Neuronal stem cell (in vitro differentiated cells): ENCODE results near the gene CD164L2.

Experiments used
- DNase-seq: peaks from one replicate; pipeline ENCODE4 v3.0.0-alpha.2; 2013; ENCODE audit warnings: low spot score
- H2AFZ ChIP-seq: one replicate; pipeline ENCODE4 v1.6.1; 2013; ENCODE audit warnings: mild to moderate bottlenecking, low read length, inconsistent platforms
- H2AK5ac ChIP-seq: 2 replicates; pipeline ENCODE4 v1.6.1; 2013; ENCODE audit warnings: low read depth, mild to moderate bottlenecking, inconsistent platforms, low read length, moderate library complexity, mixed read lengths
- H2BK120ac ChIP-seq: 2 replicates; pipeline ENCODE4 v1.6.1; 2013; ENCODE audit warnings: low read depth, mild to moderate bottlenecking, inconsistent platforms, low read length, moderate library complexity, mixed read lengths
- H2BK12ac ChIP-seq: one replicate; pipeline ENCODE4 v1.6.1; 2013; ENCODE audit warnings: low read length, inconsistent platforms
- H2BK15ac ChIP-seq: 2 replicates; pipeline ENCODE4 v1.6.1; 2013; ENCODE audit warnings: mild to moderate bottlenecking, low read length, inconsistent platforms, mixed read lengths
- H2BK5ac ChIP-seq: one replicate; pipeline ENCODE4 v1.6.1; 2013; ENCODE audit warnings: inconsistent platforms, mild to moderate bottlenecking, low read length, moderate library complexity
- H3K14ac ChIP-seq: one replicate; pipeline ENCODE4 v1.6.1; 2013; ENCODE audit warnings: low read length, inconsistent platforms
- H3K18ac ChIP-seq: 2 replicates; pipeline ENCODE4 v1.6.1; 2013; ENCODE audit warnings: low read length, inconsistent platforms
- H3K23ac ChIP-seq: 2 replicates; pipeline ENCODE4 v1.6.1; 2013; ENCODE audit warnings: low read depth, mild to moderate bottlenecking, mixed read lengths, low read length, inconsistent platforms; ENCODE audit not compliant: poor library complexity
- H3K27ac ChIP-seq: replicated peaks from 3 replicates; pipeline ENCODE4 v1.5.1; 2013; ENCODE audit warnings: low read length, inconsistent platforms
- H3K27me3 ChIP-seq, 3 experiments: 2 replicates each; pipeline ENCODE4 v1.6.1; 2013; ENCODE audit warnings: low read length in 3 of 3, mild to moderate bottlenecking in 2 of 3, inconsistent platforms in 1 of 3, low read depth in 1 of 3, mixed read lengths in 1 of 3, moderate library complexity in 1 of 3; ENCODE audit not compliant: control insufficient read depth in 3 of 3, insufficient read depth in 3 of 3
- H3K36me3 ChIP-seq, 2 donors: replicated peaks in 1 of 2; 2 replicates each; pipeline ENCODE4 v1.6.1; 2013; ENCODE audit warnings: low read length in 2 of 2; ENCODE audit not compliant: control insufficient read depth in 2 of 2, insufficient read depth in 2 of 2
- H3K4ac ChIP-seq: 2 replicates; pipeline ENCODE4 v1.6.1; 2013; ENCODE audit warnings: inconsistent platforms, mild to moderate bottlenecking, low read length, moderate library complexity
- H3K4me1 ChIP-seq, 2 donors: 1 replicate in 1 of 2; 2 replicates in 1 of 2; pipeline ENCODE4 v1.6.1; 2013; ENCODE audit warnings: low read length in 2 of 2, low read depth in 1 of 2; ENCODE audit not compliant: control insufficient read depth in 2 of 2, insufficient read depth in 1 of 2
- H3K4me2 ChIP-seq: one replicate; pipeline ENCODE4 v1.6.1; 2013; ENCODE audit warnings: mild to moderate bottlenecking, low read length, inconsistent platforms; ENCODE audit not compliant: insufficient read depth, poor library complexity, severe bottlenecking
- H3K4me3 ChIP-seq, 2 donors: 2 replicates each; pipeline ENCODE4 v1.5.1; 2013; ENCODE audit warnings: low read length in 2 of 2, mild to moderate bottlenecking in 2 of 2, inconsistent platforms in 1 of 2, moderate library complexity in 1 of 2
- H3K79me1 ChIP-seq: one replicate; pipeline ENCODE4 v1.6.1; 2013; ENCODE audit warnings: low read depth, mild to moderate bottlenecking, inconsistent platforms, low read length, moderate library complexity
- H3K9ac ChIP-seq: one replicate; pipeline ENCODE4 v1.6.1; 2013; ENCODE audit warnings: mild to moderate bottlenecking, low read depth, low read length, inconsistent platforms; ENCODE audit not compliant: poor library complexity
- H3K9me3 ChIP-seq, 2 donors: replicated peaks in 1 of 2; 2 replicates each; pipeline versions ENCODE3 to v1.6.1; 2013; ENCODE audit warnings: low read length in 2 of 2, mild to moderate bottlenecking in 2 of 2, inconsistent platforms in 1 of 2, low read depth in 1 of 2, mixed read lengths in 1 of 2, moderate library complexity in 1 of 2; ENCODE audit not compliant: control insufficient read depth in 2 of 2, insufficient read depth in 1 of 2
- H4K8ac ChIP-seq: one replicate; pipeline ENCODE4 v1.6.1; 2013; ENCODE audit warnings: low read depth, mild to moderate bottlenecking, inconsistent platforms, low read length, moderate library complexity
- H4K91ac ChIP-seq: one replicate; pipeline ENCODE4 v1.6.1; 2013; ENCODE audit warnings: low read length, low read depth, mild to moderate bottlenecking, inconsistent platforms; ENCODE audit not compliant: poor library complexity
- WGBS, 2 donors: extraction: QIAGEN DNeasy Blood & Tissue Kit; methylation state at CpG; one replicate each; pipeline ENCODE4 v1.1.7; 2013; ENCODE audit warnings: missing lambda C conversion rate in 2 of 2, mixed read lengths in 1 of 2; ENCODE audit not compliant: insufficient read length in 2 of 2, insufficient replicate concordance in 1 of 2; ENCODE audit errors: extremely low coverage in 2 of 2; 5-methylcytosine and 5-hydroxymethylcytosine counted together

The CD164L2 gene

GRCh38 chr1:27423709-27424108 lies 40.6 kb upstream of the CD164L2 start:
- no CpG with 5 or more reads among the region's 4 CpGs for WGBS, 2 donors
- Histone ChIP-seq H3K4me1 (peaks cover 6 to 7% of the 10 kb centered on the region in 2 donors), H2AK5ac (no peak overlapping the region), H2BK120ac (no peak overlapping the region), H2BK12ac (no peak overlapping the region), H3K36me3 (peaks cover 3 to 58% of the 10 kb centered on the region in 2 donors), H3K14ac (no peak overlapping the region), H3K27ac (no peak overlapping the region), H3K9ac (no peak overlapping the region), H3K4ac (no peak overlapping the region), H3K18ac (no peak overlapping the region), H4K91ac (no peak overlapping the region), H2BK15ac (no peak overlapping the region), H2AFZ (no peak overlapping the region), H3K27me3 (no peaks in the 10 kb centered on the region), H2BK5ac (no peak overlapping the region), H3K23ac (no peak overlapping the region), H3K9me3 (no peaks in the 10 kb centered on the region), H3K79me1 (no peaks in the 10 kb centered on the region), H3K4me2 (no peak overlapping the region), H3K4me3 (no peak overlapping the region), H4K8ac (no peak overlapping the region)
- DNase-seq = no peak

DNA sequence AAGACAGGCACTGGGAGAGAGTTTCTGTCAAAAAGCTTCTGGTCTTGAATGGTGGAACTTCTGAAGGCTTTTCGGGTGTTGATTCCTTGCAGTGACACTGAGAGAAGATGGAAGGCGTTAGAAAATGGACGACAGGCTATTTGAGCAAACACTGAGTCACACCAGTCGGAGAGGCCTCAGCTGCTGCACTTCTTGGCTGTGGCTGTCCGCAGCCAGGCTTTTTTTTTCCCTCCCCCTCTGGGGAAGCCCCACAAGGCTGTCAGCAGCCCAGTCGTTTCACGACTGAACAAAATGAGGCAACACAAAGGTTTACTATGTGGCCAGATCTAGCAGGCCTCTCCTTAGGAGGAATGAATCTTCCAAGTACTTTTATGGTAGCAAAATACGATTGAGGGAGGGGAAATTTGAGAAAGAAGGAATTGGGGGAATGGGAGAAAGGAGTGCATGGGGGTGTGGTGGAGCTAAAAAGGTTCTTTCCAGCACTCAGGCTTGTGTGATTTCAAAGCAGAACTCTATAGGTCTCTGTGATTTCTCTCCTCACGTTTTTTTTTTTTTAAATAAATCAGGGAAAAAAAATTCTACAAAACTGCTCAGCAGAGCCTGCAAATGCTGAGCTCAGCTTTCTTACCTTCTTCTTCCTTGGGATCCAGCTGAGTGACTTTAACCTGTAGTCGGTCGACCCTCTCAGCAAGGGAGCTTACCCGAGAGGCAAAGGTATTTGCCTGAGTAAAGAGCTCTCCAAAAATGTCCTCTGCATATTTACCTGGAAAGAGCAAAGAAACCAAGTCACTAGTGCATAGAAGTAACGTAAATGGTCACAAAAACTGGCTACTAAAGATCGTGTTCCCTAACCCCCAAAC lies 35.4 kb upstream of the CD164L2 start:
- Histone ChIP-seq H3K79me1 (no peaks in the 10 kb centered on the region), H3K4me1 (peaks cover 8% of the 10 kb centered on the region in 2 donors), H3K18ac (no peak overlapping the region), H2AK5ac (no peak overlapping the region), H3K27ac (peak overlapping the region; percentile 70), H3K27me3 (no peaks in the 10 kb centered on the region), H3K4me2 (no peak overlapping the region), H3K4ac (no peak overlapping the region), H2BK12ac (no peak overlapping the region), H3K4me3 (no peak overlapping the region), H2BK5ac (no peak overlapping the region), H3K9me3 (no peaks in the 10 kb centered on the region), H3K14ac (no peak overlapping the region), H3K23ac (no peak overlapping the region), H2BK120ac (no peak overlapping the region), H4K91ac (no peak overlapping the region), H3K36me3 (peaks cover 22 to 65% of the 10 kb centered on the region in 2 donors), H4K8ac (no peak overlapping the region), H2BK15ac (no peak overlapping the region), H3K9ac (no peak overlapping the region), H2AFZ (no peak overlapping the region)
- DNase-seq = no peak
- 100% methylated on average over 1 of the region's 14 CpGs; no CpG with 5 or more reads in 1 of the 2 donors for WGBS, 2 donors

GRCh38 chr1:27417713-27418112 lies 34.6 kb upstream of the CD164L2 start:
- Histone ChIP-seq H3K23ac (no peak overlapping the region), H3K14ac (no peak overlapping the region), H3K36me3 (peaks cover 24 to 72% of the 10 kb centered on the region in 2 donors), H3K9ac (no peak overlapping the region), H3K4me1 (peaks cover 8 to 10% of the 10 kb centered on the region in 2 donors), H2BK5ac (no peak overlapping the region), H2AK5ac (no peak overlapping the region), H3K4ac (no peak overlapping the region), H2AFZ (no peak overlapping the region), H3K9me3 (no peaks in the 10 kb centered on the region), H3K4me3 (no peak overlapping the region), H3K79me1 (no peaks in the 10 kb centered on the region), H2BK120ac (no peak overlapping the region), H4K91ac (no peak overlapping the region), H2BK12ac (no peak overlapping the region), H2BK15ac (no peak overlapping the region), H4K8ac (no peak overlapping the region), H3K27me3 (no peaks in the 10 kb centered on the region), H3K18ac (no peak overlapping the region), H3K4me2 (no peak overlapping the region), H3K27ac (no peak overlapping the region)
- no CpG with 5 or more reads among the region's 3 CpGs for WGBS, 2 donors
- no peak for DNase-seq

- Histone ChIP-seq H3K27ac (no peak overlapping the region), H3K23ac (no peak overlapping the region), H3K36me3 (peaks cover 29 to 80% of the 10 kb centered on the region in 2 donors), H2BK5ac (no peak overlapping the region), H2BK12ac (no peak overlapping the region), H2AK5ac (no peak overlapping the region), H3K9me3 (no peaks in the 10 kb centered on the region), H3K9ac (no peak overlapping the region), H2AFZ (no peak overlapping the region), H3K14ac (no peak overlapping the region), H3K4me1 (peaks cover 8 to 10% of the 10 kb centered on the region in 2 donors), H3K4ac (no peak overlapping the region), H3K4me2 (no peak overlapping the region), H4K91ac (no peak overlapping the region), H2BK120ac (no peak overlapping the region), H2BK15ac (no peak overlapping the region), H4K8ac (no peak overlapping the region), H3K4me3 (no peak overlapping the region), H3K18ac (no peak overlapping the region), H3K27me3 (no peaks in the 10 kb centered on the region), H3K79me1 (no peaks in the 10 kb centered on the region)
- no CpG with 5 or more reads among the region's 3 CpGs for WGBS, 2 donors
- no peak for DNase-seq
Observed at GRCh38 chr1:27416387-27417111, 33.4 kb upstream of the CD164L2 start.
